Endothelial cell (in vitro differentiated cells): Measurements from ENCODE around the gene DNAJB5. TPM values are rescaled to one million over a fixed set of nuclear protein-coding genes. Genes with fewer than 3 reads are reported as not detected.
"Not testable (repeated sequence)": the region's sequence is repeated elsewhere in the genome, so short reads cannot be mapped to it uniquely, and the experiment has no call there.

Source experiments
- DNase-seq: peaks from one replicate; pipeline ENCODE4 v3.0.0; 2021; ENCODE audit warnings: low spot score
- H3K27ac Mint-ChIP-seq: one replicate; pipeline ENCODE4 v1.8.0; 2021; ENCODE audit warnings: mixed read lengths, inconsistent platforms; ENCODE audit not compliant: unreplicated experiment
- H3K27me3 Mint-ChIP-seq: one replicate; pipeline ENCODE4 v1.8.0; 2021; ENCODE audit warnings: mild to moderate bottlenecking, moderate library complexity, mixed read lengths, inconsistent platforms; ENCODE audit not compliant: unreplicated experiment
- H3K36me3 Mint-ChIP-seq: one replicate; pipeline ENCODE4 v1.8.0; 2021; ENCODE audit warnings: mild to moderate bottlenecking, low read depth, mixed read lengths, inconsistent platforms; ENCODE audit not compliant: unreplicated experiment
- H3K4me1 Mint-ChIP-seq: one replicate; pipeline ENCODE4 v1.8.0; 2021; ENCODE audit warnings: mild to moderate bottlenecking, mixed read lengths, inconsistent platforms; ENCODE audit not compliant: unreplicated experiment
- H3K4me3 Mint-ChIP-seq: one replicate; pipeline ENCODE4 v1.8.0; 2021; ENCODE audit warnings: mild to moderate bottlenecking, mixed read lengths, inconsistent platforms; ENCODE audit not compliant: unreplicated experiment
- H3K9me3 Mint-ChIP-seq: one replicate; pipeline ENCODE4 v1.8.0; 2021; ENCODE audit warnings: mixed read lengths, inconsistent platforms; ENCODE audit not compliant: unreplicated experiment
- CTCF ChIP-seq: fragments of 200-600 bp; sonication (generic); IDR thresholded peaks from one replicate; pipeline ENCODE4 v1.5.0; 2021; ENCODE audit warnings: antibody characterized with exemption; ENCODE audit not compliant: unreplicated experiment
- total RNA-seq: library from RNA; stranded (reverse); fragmentation: NEBNext Ultra II Directional; extraction: Animal tissue kit (Norgen Biotek cat#: 25700); gene quantifications from one replicate; pipeline ENCODE4 v1.2.1, GENCODE V29; 2021; ENCODE audit not compliant: unreplicated experiment

The DNAJB5 gene
- total RNA-seq, 1 donor from 2014 or later: 20.4 TPM

DNA sequence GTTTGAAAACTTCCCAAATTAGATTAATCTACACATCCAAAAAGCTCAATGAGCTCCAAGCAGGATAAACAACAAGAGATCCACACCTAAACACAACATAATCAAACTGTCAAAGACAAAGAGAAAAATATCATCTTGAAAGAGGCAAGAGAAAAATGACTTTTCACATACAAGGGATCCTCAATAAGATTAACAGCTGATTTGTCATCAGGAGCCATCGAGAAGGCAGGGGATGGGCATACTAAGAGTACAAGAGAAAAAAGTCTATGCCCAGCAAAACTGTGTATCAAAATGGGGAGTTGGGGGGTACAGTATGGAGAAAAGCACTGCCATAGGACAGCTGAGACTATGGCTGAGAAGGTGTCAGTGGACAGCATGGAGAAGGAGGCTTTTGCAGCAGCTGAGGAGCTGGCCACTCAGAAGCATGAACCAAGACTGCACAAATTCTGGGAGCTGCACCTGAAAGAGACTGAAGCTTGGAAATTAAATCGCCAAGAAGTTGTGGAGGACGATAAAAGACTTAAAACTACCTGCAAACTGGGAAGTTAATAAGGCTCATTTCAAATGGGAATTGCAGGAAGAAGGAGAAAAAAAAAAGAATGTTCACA lies 20.9 kb downstream of the DNAJB5 start:
- Mint-ChIP-seq H3K27me3 (peaks cover 8% of the 10 kb centered on the region), H3K36me3 (peaks cover 50% of the 10 kb centered on the region), H3K9me3 (peaks cover 14% of the 10 kb centered on the region), H3K27ac (no peak overlapping the region), H3K4me3 (peak overlapping the region; percentile 8), H3K4me1 (peaks cover 20% of the 10 kb centered on the region)
- DNase-seq: no peak
- no peak for TF ChIP-seq CTCF

DNA sequence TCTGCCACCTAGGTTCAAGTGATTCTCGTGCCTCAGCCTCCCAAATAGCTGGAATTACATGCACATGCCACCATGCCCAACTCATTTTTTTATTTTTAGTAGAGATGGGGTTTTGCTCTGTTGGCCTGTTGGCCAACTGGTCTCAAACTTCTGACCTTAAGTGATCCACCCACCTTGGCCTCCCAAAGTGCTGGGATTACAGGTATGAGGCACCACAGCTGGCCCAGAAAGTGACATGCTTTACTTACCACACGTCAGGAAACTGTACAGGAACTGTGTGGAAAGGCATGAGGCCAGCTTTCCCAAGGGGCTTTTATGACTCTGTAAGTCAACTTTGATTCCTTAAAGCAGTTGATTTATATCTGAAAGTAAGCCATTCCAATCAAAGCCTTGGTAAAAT lies 25.0 kb downstream of the DNAJB5 start:
- Mint-ChIP-seq H3K9me3 (peaks cover 14% of the 10 kb centered on the region), H3K27me3 (no peaks in the 10 kb centered on the region), H3K36me3 (peaks cover 47% of the 10 kb centered on the region), H3K4me1 (peaks cover 3% of the 10 kb centered on the region), H3K4me3 (no peak overlapping the region), H3K27ac (no peak overlapping the region)
- no peak for DNase-seq
- no peak for TF ChIP-seq CTCF

- DNase-seq, H3K4me1 Mint-ChIP-seq, H3K27me3 Mint-ChIP-seq, H3K27ac Mint-ChIP-seq: not testable (repeated sequence)
- Mint-ChIP-seq H3K9me3 (peaks cover 12% of the 10 kb centered on the region), H3K36me3 (peaks cover 60% of the 10 kb centered on the region), H3K4me3 (peak overlapping the region; percentile 34)
These were observed 33.9 kb downstream of the DNAJB5 start for GRCh38 chr9:35023443-35023842.

DNA sequence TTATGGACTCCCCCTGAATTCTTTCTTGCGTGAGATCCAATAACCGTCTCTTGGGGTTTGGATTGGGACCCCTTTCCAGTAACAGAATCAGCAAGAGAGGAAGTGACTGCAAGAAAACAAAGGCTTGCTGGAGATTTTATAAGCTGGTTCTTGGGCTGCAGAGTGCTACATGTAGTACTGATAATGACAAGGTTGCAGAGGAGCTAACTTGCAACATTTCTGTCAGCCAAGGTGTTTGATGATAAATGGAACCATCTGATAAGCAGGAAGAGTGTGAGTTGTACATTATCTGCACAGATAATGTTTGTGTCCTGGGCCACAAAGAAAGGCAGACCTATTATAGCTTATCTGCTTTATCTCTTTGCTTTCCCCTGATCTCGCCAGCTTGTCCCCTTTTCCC lies 37.1 kb downstream of the DNAJB5 start:
- Mint-ChIP-seq H3K27ac (no peak overlapping the region), H3K27me3 (peaks cover 1% of the 10 kb centered on the region), H3K36me3 (peaks cover 55% of the 10 kb centered on the region), H3K4me1 (peaks cover 8% of the 10 kb centered on the region), H3K4me3 (no peak overlapping the region), H3K9me3 (peaks cover 12% of the 10 kb centered on the region)
- no peak for TF ChIP-seq CTCF
- no peak for DNase-seq

- Mint-ChIP-seq H3K27me3 (peaks cover 1% of the 10 kb centered on the region), H3K4me3 (no peak overlapping the region), H3K36me3 (peaks cover 52% of the 10 kb centered on the region), H3K4me1 (peaks cover 8% of the 10 kb centered on the region), H3K27ac (no peak overlapping the region), H3K9me3 (peaks cover 12% of the 10 kb centered on the region)
- TF ChIP-seq CTCF: no peak
- no peak for DNase-seq
These were observed 37.8 kb downstream of the DNAJB5 start for GRCh38 chr9:35027374-35027773.
